A375 (cell line): ENCODE data around the gene LAIR2. TPM values are rescaled to one million over a fixed set of nuclear protein-coding genes. Genes with fewer than 3 reads are reported as not detected.

Experiments used
- small RNA-seq: library from RNA; depleted of rRNA; stranded (forward); fragments of <200 nt; gene quantifications from one replicate; pipeline ENCODE3, GENCODE V24; 2014
- total RNA-seq: library from RNA; depleted of rRNA; stranded (reverse); fragments of >200 nt; shearing (Covaris generic); gene quantifications from 2 replicates; pipeline ENCODE4 v1.2.3, GENCODE V29; 2014; rRNA removed

The LAIR2 gene
- not detected in 2 replicates for total RNA-seq

GRCh38 chr19:54502518-54503048 lies at the start of gene LAIR2:
Gene LAIR2 (plus strand): TSS chr19:54502831. CDS start chr19:54502919, 88 bp downstream.

GRCh38 chr19:54463531-54464043 lies 39.0 kb upstream of the LAIR2 start, which contains the start of gene LENG9:
Gene LENG9 (minus strand): TSS chr19:54463778. CDS start chr19:54463526, 252 bp downstream.

DNA sequence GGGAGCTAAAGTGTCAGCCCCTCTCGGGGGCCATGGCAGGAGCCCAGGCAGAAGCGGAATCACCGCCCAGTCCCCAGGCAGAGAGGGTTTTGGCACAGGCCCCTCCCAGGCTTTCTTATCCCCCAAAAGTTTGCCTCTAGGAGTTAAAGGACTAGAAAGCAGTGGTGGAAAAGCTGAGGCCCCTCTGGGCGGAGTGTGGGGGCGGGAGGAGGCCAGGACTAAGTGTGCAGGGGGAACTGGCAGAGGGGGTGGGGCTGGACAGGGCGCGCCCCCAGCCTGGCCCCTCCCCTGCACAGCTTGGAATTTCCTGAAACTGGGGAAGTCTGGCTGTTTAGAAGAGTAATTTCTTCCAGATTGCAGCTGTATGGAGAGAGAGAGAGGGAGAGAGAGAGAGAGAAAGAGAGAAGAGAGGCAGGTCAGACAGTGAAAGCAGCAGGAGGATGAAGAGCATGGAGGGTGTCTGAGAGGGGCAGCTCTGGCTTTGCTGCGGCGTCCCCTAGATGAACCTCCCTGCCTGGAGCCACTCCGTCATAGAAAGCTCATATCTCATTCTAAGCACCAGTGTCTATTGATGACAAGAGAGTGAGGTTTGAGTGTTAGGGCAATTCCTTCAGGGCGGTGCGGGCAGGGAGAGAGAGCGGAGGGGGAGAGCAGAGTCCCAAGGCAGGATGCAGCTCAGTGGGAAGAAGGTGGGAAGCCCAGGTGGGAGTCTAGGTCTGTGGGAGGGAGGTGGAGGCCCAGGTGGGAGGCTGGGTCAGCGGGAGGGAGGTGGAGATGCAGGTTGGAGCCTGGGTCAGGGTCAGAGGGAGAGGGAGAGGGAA lies 29.4 kb upstream of the LAIR2 start, which contains the start of gene CDC42EP5:
CDC42EP5 (minus strand) TSS at position 226 of the 821 bp plus-strand sequence. CDS start 7,749 bp downstream, outside the sequence.

Small RNA genes within 50 kb of the gene (small RNA-seq; reads per million reads assigned to genes)
- not detected for gene AC245036.2

Other genes with a start within 250 kb of the LAIR2 start
- gene LILRB5, start 245.6 kb upstream of the LAIR2 start, total RNA-seq = not detected in 2 replicates
- not detected in 2 replicates for gene LILRB2, start 221.7 kb upstream of the LAIR2 start, total RNA-seq
- not detected in 2 replicates for gene LILRA5, start 189.7 kb upstream of the LAIR2 start, total RNA-seq
- not detected in 2 replicates for gene LILRA4, start 163.7 kb upstream of the LAIR2 start, total RNA-seq
- gene LAIR1, start 137.9 kb upstream of the LAIR2 start, total RNA-seq = 0.32 TPM in 1 of 2 replicates, not detected in the other
- 0.27 and 2.3 TPM in 2 replicates for gene TTYH1, start 87.4 kb upstream of the LAIR2 start, total RNA-seq
- 45.7 and 64.1 TPM in 2 replicates for gene LENG8, start 53.6 kb upstream of the LAIR2 start, total RNA-seq
- gene LENG9, start 39.1 kb upstream of the LAIR2 start, total RNA-seq = 12.7 and 13.7 TPM in 2 replicates
- gene CDC42EP5, start 29.5 kb upstream of the LAIR2 start, total RNA-seq = 6.3 and 6.6 TPM in 2 replicates
- not detected in 2 replicates for gene LILRA2, start 71.0 kb downstream of the LAIR2 start, total RNA-seq
- gene LILRA1, start 90.8 kb downstream of the LAIR2 start, total RNA-seq = not detected in 2 replicates
- gene LILRB1, start 127.7 kb downstream of the LAIR2 start, total RNA-seq = not detected in 2 replicates
- gene LILRB4, start 160.2 kb downstream of the LAIR2 start, total RNA-seq = not detected in 2 replicates
- not detected in 2 replicates for gene KIR3DL3, start 221.6 kb downstream of the LAIR2 start, total RNA-seq
- gene KIR2DL3, start 235.7 kb downstream of the LAIR2 start, total RNA-seq = not detected in 2 replicates